Transverse colon (tissue), 4 donors: ENCODE measurements around the gene PDZRN3. TPM values are rescaled to one million over a fixed set of nuclear protein-coding genes. Genes with fewer than 3 reads are reported as not detected.

Source experiments
- DNase-seq: peaks from one replicate; pipeline ENCODE4 v3.0.0-alpha.2; 2019
- H3K27ac ChIP-seq, 4 donors: fragments of 200-600 bp; sonication (generic); 2 replicates each; pipeline ENCODE4 v1.5.1; 2016 to 2018; ENCODE audit warnings: inconsistent platforms in 4 of 4
- H3K27me3 ChIP-seq: fragments of 200-600 bp; sonication (generic); 2 replicates; pipeline ENCODE4 v1.5.1; 2017; ENCODE audit warnings: inconsistent platforms
- H3K36me3 ChIP-seq, 4 donors: fragments of 200-600 bp; sonication (generic); 2 replicates each; pipeline ENCODE4 v1.5.1; 2017 to 2019; ENCODE audit warnings: inconsistent platforms in 4 of 4
- H3K4me1 ChIP-seq, 4 donors: fragments of 200-600 bp; sonication (generic); 2 replicates each; pipeline ENCODE4 v1.5.1; 2017 to 2020; ENCODE audit warnings: inconsistent platforms in 4 of 4
- H3K4me3 ChIP-seq, 4 donors: fragments of 200-600 bp; sonication (generic); 1 replicate in 1 of 4; 2 replicates in 3 of 4; pipeline versions ENCODE4 v1.5.1 to v1.6.1; 2017 to 2019; ENCODE audit warnings: inconsistent platforms in 4 of 4
- H3K9me3 ChIP-seq, 2 donors: fragments of 200-600 bp; sonication (generic); 2 replicates each; pipeline ENCODE4 v1.5.1; 2017 to 2019; ENCODE audit warnings: inconsistent platforms in 2 of 2
- EP300 ChIP-seq: sonication (generic); formaldehyde crosslinking; IDR thresholded peaks from one replicate; pipeline ENCODE4 v1.6.1; 2017; ENCODE audit warnings: antibody characterized with exemption, low read depth
- POLR2A ChIP-seq: fragments of 450-650 bp; IDR thresholded peaks from one replicate; pipeline ENCODE4 v1.6.1; 2016; ENCODE audit warnings: antibody characterized with exemption, mild to moderate bottlenecking, moderate library complexity
- POLR2AphosphoS5 ChIP-seq, 3 donors: sonication (generic); formaldehyde crosslinking; IDR thresholded peaks; one replicate each; pipeline ENCODE4 v1.6.1; 2016; ENCODE audit warnings: antibody characterized with exemption in 3 of 3
- WGBS, 2 donors: methylation state at CpG; one replicate each; pipeline ENCODE4 v1.1.5; 2018; ENCODE audit warnings: low coverage in 1 of 2; 5-methylcytosine and 5-hydroxymethylcytosine counted together
- in situ Hi-C, 4 donors: fragments of 200-750 bp; cut with MboI; loops; one replicate each; pipeline versions ENCODE4 v1.15.0 to v1.15.1; 2017; ENCODE audit warnings: low sequenced_read_pairs in 3 of 4, low pct_ligation_motif_present in 1 of 4, low pct_unique_long_range_greater_than_20kb in 1 of 4
- intact Hi-C: fragments of 100-400 bp; cut with DNase I; formaldehyde crosslinking; loops from one replicate; pipeline ENCODE4 v1.15.1; 2023; ENCODE audit warnings: low total_unique reads
- total RNA-seq, 4 donors: library from RNA; depleted of rRNA; stranded (reverse); fragments of >200 nt; gene quantifications; one replicate each; pipeline ENCODE4 v1.1.0, GENCODE V29; 2016
- TF ChIP-seq, protein P1 (sequence below), 5 experiments: fragments of 200-600 bp in 3 of 5; fragments of 450-650 bp in 2 of 5; sonication (generic) in 3 of 5; IDR thresholded peaks; 1 replicate in 2 of 5; 2 replicates in 3 of 5; pipeline ENCODE4 v1.5.1; 2016 to 2017; ENCODE audit warnings: antibody characterized with exemption in 5 of 5, inconsistent platforms in 3 of 5, mild to moderate bottlenecking in 2 of 5, moderate library complexity in 1 of 5

The PDZRN3 gene
- total RNA-seq, 4 donors from 2014 or later: 31.9 to 191 (median 75.3) TPM

DNA sequence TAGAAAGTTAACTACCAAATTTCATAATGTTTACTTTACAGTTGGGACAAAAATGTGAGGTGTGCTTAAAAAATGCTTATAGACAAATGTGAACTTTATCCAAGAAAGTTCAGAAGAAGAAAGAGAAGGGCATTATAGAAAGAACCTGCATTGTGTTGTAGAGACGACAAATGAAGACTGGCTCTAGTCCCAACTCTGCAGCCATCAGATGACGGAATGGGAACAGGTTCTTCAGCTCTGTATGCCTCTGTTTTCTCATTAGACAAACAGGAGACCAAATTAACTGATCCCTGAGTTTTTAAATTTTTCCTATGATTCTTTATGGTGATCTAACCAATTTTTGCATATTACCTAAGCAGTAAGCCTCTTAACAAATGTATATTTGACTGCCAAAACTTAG is 49.2 kb downstream of the PDZRN3 start:
- DNase-seq: no peak

DNA sequence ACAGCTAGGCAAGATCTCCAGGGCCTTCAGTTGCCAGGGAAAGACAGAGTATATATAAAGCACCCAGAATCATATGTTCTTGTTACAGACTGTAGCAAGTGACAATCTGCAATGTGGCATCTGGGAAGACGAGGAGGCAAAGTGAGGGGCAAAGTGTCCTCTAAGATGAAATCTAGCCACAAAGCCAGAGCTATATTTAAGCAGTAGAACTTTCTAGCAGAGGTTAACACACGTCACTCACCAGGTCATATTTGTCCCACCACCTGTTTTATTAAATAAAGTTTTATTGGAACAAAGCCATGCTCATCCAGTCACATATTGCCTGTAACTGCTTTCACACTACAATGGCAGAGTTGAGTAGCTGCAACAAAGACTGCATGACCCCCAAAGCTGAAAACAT is 51.5 kb downstream of the PDZRN3 start:
- WGBS, 2 donors: 68 to 82% methylated on average over 2 of the region's 2 CpGs
- Histone ChIP-seq H3K27ac (peak overlapping the region in 3 of 4 donors; percentile 20 to 32 (median 23)), H3K36me3 (no peaks in the 10 kb centered on the region), H3K9me3 (no peaks in the 10 kb centered on the region), H3K4me3 (no peak overlapping the region), H3K27me3 (no peaks in the 10 kb centered on the region), H3K4me1 (peaks cover 0 to 40% (median 20%) of the 10 kb centered on the region in 4 donors)
- no peak for DNase-seq
- in situ Hi-C loops: no loop called here
- TF ChIP-seq POLR2AphosphoS5 (IDR thresholded peaks at IDR 0.05): no peak
- no peak for TF ChIP-seq POLR2A
- TF ChIP-seq, protein P1, sequence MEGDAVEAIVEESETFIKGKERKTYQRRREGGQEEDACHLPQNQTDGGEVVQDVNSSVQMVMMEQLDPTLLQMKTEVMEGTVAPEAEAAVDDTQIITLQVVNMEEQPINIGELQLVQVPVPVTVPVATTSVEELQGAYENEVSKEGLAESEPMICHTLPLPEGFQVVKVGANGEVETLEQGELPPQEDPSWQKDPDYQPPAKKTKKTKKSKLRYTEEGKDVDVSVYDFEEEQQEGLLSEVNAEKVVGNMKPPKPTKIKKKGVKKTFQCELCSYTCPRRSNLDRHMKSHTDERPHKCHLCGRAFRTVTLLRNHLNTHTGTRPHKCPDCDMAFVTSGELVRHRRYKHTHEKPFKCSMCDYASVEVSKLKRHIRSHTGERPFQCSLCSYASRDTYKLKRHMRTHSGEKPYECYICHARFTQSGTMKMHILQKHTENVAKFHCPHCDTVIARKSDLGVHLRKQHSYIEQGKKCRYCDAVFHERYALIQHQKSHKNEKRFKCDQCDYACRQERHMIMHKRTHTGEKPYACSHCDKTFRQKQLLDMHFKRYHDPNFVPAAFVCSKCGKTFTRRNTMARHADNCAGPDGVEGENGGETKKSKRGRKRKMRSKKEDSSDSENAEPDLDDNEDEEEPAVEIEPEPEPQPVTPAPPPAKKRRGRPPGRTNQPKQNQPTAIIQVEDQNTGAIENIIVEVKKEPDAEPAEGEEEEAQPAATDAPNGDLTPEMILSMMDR (IDR thresholded peaks at IDR 0.05): no peak
- no peak for TF ChIP-seq EP300
- intact Hi-C loops: no loop called here

More for the DNA sequence above, 49.2 kb downstream of the PDZRN3 start:
- no peaks in the 10 kb centered on the region for H3K9me3 ChIP-seq
- peaks cover 0 to 29% (median 10%) of the 10 kb centered on the region in 4 donors for H3K4me1 ChIP-seq
- no peak overlapping the region for H3K27ac ChIP-seq
- intact Hi-C loops (no loop called here), in situ Hi-C loops (no loop called here)
- no peaks in the 10 kb centered on the region for H3K27me3 ChIP-seq
- 60 to 86% methylated on average over 2 of the region's 2 CpGs for WGBS, 2 donors
- no peaks in the 10 kb centered on the region for H3K36me3 ChIP-seq
- no peak overlapping the region for H3K4me3 ChIP-seq
- TF ChIP-seq, protein P1 (IDR thresholded peaks at IDR 0.05): no peak
- no peak for TF ChIP-seq POLR2A
- no peak for TF ChIP-seq EP300
- no peak for TF ChIP-seq POLR2AphosphoS5 (IDR thresholded peaks at IDR 0.05)

DNA sequence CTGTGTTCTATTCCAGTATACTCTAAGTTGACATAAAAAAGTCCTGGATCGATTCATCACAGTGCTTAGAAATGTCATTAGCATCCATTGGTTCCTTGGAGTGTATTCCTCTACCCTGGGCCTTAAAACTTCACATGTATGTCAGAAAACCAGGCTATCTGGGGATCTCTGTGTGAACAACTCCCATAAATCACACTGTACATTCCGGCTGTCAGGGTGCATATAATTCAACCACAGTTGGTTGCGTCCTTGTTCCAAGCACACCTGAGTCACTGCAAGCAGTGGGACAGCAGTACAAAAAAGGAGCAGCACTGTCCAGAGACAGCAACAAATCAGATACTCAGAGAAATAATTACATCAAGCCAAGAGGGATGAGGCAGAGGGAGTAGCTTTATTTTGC is 52.4 kb downstream of the PDZRN3 start:
- Histone ChIP-seq H3K27ac (peak overlapping the region in 3 of 4 donors; percentile 20 to 32 (median 23)), H3K36me3 (no peaks in the 10 kb centered on the region), H3K4me1 (peaks cover 0 to 40% (median 21%) of the 10 kb centered on the region in 4 donors), H3K9me3 (no peaks in the 10 kb centered on the region), H3K27me3 (no peaks in the 10 kb centered on the region), H3K4me3 (no peak overlapping the region)
- peak; percentile 29 for DNase-seq
- TF ChIP-seq, protein P1 (IDR thresholded peaks at IDR 0.05): no peak
- no peak for TF ChIP-seq POLR2A
- TF ChIP-seq POLR2AphosphoS5 (IDR thresholded peaks at IDR 0.05): no peak
- TF ChIP-seq EP300: no peak
- intact Hi-C loops: no loop called here
- in situ Hi-C loops: no loop called here
- WGBS, 2 donors: 39 to 48% methylated on average over 2 to 3 of the region's 3 CpGs

DNA sequence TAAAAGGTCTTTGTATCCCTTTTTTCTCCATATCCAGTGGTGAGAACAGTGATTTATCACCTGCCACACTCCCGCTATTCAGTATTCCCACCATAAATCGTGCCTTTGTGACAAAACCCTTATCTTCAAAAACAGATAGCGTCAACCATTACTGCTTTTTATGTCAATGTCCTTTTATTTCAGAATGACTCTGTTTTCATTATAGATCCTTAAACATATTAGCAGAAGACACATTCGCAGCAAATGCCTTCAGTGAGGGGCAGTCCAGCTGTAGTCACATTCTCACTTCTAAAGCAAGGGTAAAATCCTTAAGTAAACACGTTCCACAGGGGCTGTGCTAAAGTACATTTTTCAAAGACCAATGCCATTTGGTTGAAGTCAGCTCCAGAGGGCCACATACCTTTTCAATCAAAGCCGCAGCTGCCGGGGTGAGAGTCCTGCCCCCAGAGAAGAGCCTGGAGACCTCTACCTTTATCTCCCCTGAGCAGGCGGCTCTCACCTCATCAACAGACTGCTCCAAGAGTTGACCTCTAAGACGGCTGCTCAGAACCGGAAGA is 53.4 kb downstream of the PDZRN3 start:
- H3K4me3 ChIP-seq: no peak overlapping the region
- WGBS, 2 donors: 18 to 28% methylated on average over 5 to 10 of the region's 10 CpGs
- H3K4me1 ChIP-seq: peaks cover 0 to 40% (median 21%) of the 10 kb centered on the region in 4 donors
- in situ Hi-C loops: no loop called here
- intact Hi-C loops: no loop called here
- DNase-seq: no peak
- no peaks in the 10 kb centered on the region for H3K9me3 ChIP-seq
- no peaks in the 10 kb centered on the region for H3K27me3 ChIP-seq
- no peak for TF ChIP-seq EP300
- TF ChIP-seq POLR2AphosphoS5 (IDR thresholded peaks at IDR 0.05): no peak
- no peak for TF ChIP-seq POLR2A
- TF ChIP-seq, protein P1 (IDR thresholded peaks at IDR 0.05): no peak
- H3K27ac ChIP-seq: peak overlapping the region in 3 of 4 donors; percentile 9 to 32 (median 17)
- H3K36me3 ChIP-seq: no peaks in the 10 kb centered on the region
